K562 (cell line): ENCODE data around the gene ZC3H10. TPM values are rescaled to one million over a fixed set of nuclear protein-coding genes. Genes with fewer than 3 reads are reported as not detected.

ENCODE experiments used
- ATAC-seq: fragments of 200-7000 bp; cut with Tn5 transposase; 3 replicates; pipeline ENCODE4 v1.9.1; 2020; ENCODE audit warnings: moderate library complexity
- BruUV-seq: library from RNA; stranded (reverse); fragments of 400-500 nt; replicated peaks from 2 replicates; lab custom pipeline; 2021; lab: Mats Ljungman, UMichigan
- CTCF ChIA-PET: fragments of 300-600 bp; formaldehyde crosslinking; extraction: SDS; loops from one replicate; lab custom pipeline; 2021; ENCODE audit warnings: low intra/inter-chr PET ratio; lab: Yijun Ruan, JAX
- POLR2A ChIA-PET: fragments of 300-600, 350-650 bp; sonication (Branson Sonifier 250); formaldehyde crosslinking; extraction: SDS; loops from one replicate; lab custom pipeline; 2021; ENCODE audit warnings: antibody characterized with exemption, inconsistent platforms; lab: Yijun Ruan, JAX
- DNase-seq, 4 experiments: peaks; one replicate each; pipeline versions ENCODE4 v3.0.0 to v3.0.0-alpha.2; 2011 to 2018; ENCODE audit warnings: low spot score in 3 of 4, mixed read lengths in 3 of 4; ENCODE audit errors: extremely low read depth in 1 of 4
- FAIRE-seq: peaks from 2 replicates; lab custom pipeline; 2011; peaks lifted over from hg19 to GRCh38; lab: Jason Lieb, UNC
- H2AFZ ChIP-seq: 2 replicates; pipeline ENCODE4 v1.6.0; 2011; ENCODE audit warnings: low read depth, low read length, control low read depth, inconsistent platforms
- H3K27ac ChIP-seq: fragments of 200-600 bp; 3 replicates; pipeline ENCODE4 v1.8.0; 2011; ENCODE audit warnings: low read depth, mild to moderate bottlenecking, control low read depth, inconsistent platforms, low read length, moderate library complexity, mixed read lengths; ENCODE audit errors: extremely low read depth
- H3K27me3 ChIP-seq, 2 experiments: fragments of 300-600 bp in 1 of 2; 2 replicates in 1 of 2; 3 replicates in 1 of 2; pipeline versions ENCODE4 v1.6.0 to v1.8.0; 2011; ENCODE audit warnings: inconsistent platforms in 2 of 2, low read length in 2 of 2, mild to moderate bottlenecking in 1 of 2, mixed read lengths in 1 of 2, moderate library complexity in 1 of 2; ENCODE audit not compliant: control insufficient read depth in 2 of 2, insufficient read depth in 2 of 2
- H3K36me3 ChIP-seq: fragments of 300-600 bp; 3 replicates; pipeline ENCODE4 v1.8.0; 2011; ENCODE audit warnings: mild to moderate bottlenecking, low read length, inconsistent platforms; ENCODE audit not compliant: control insufficient read depth, insufficient read depth
- H3K4me1 ChIP-seq, 2 experiments: fragments of 200-600 bp in 1 of 2; replicated peaks in 1 of 2; 2 replicates in 1 of 2; 3 replicates in 1 of 2; pipeline versions ENCODE4 v1.5.1 to v1.8.0; 2011; ENCODE audit warnings: inconsistent platforms in 2 of 2, low read length in 2 of 2, mild to moderate bottlenecking in 1 of 2, mixed read lengths in 1 of 2, moderate library complexity in 1 of 2; ENCODE audit not compliant: control insufficient read depth in 2 of 2, insufficient read depth in 2 of 2
- H3K4me2 ChIP-seq: 2 replicates; pipeline ENCODE4 v1.6.1; 2011; ENCODE audit warnings: low read length, control low read depth, inconsistent platforms, mixed read lengths; ENCODE audit not compliant: insufficient read depth
- H3K4me3 ChIP-seq: fragments of 200-600 bp; sonication (generic), shearing (Covaris generic); 2 replicates; pipeline ENCODE4 v1.5.1; 2016; ENCODE audit warnings: control low read depth, inconsistent platforms
- H3K79me2 ChIP-seq: fragments of 200-600 bp; 3 replicates; pipeline ENCODE4 v1.8.0; 2011; ENCODE audit warnings: low read length, inconsistent platforms; ENCODE audit not compliant: control insufficient read depth, insufficient read depth
- H3K9ac ChIP-seq, 2 experiments: 2 replicates each; pipeline versions ENCODE4 v1.6.0 to v1.6.1; 2011; ENCODE audit warnings: low read depth in 2 of 2, low read length in 2 of 2, control low read depth in 1 of 2, inconsistent platforms in 1 of 2, mild to moderate bottlenecking in 1 of 2, mixed read lengths in 1 of 2; ENCODE audit not compliant: insufficient read depth in 1 of 2
- H3K9me1 ChIP-seq: one replicate; pipeline ENCODE4 v1.6.0; 2011; ENCODE audit warnings: inconsistent platforms, mild to moderate bottlenecking, low read length, moderate library complexity; ENCODE audit not compliant: control insufficient read depth, insufficient read depth
- H3K9me3 ChIP-seq: replicated peaks from 2 replicates; pipeline ENCODE4 v1.5.1; 2011; ENCODE audit warnings: low read depth, low read length, inconsistent platforms; ENCODE audit not compliant: control insufficient read depth, insufficient read depth
- H4K20me1 ChIP-seq: replicated peaks from 2 replicates; pipeline ENCODE4 v1.6.1; 2011; ENCODE audit warnings: low read length, inconsistent platforms, mixed read lengths; ENCODE audit not compliant: control insufficient read depth, insufficient read depth
- ARID1B ChIP-seq: fragments of 450-650 bp; IDR thresholded peaks from 2 replicates; pipeline ENCODE4 v1.6.1; 2016; ENCODE audit warnings: antibody characterized with exemption, mild to moderate bottlenecking, inconsistent platforms
- ATF3 ChIP-seq, 2 experiments: fragments of 450-650 bp in 1 of 2; sonication (generic) in 1 of 2; formaldehyde crosslinking in 1 of 2; IDR thresholded peaks in 1 of 2; conservative IDR thresholded peaks in 1 of 2; 2 replicates each; pipeline versions ENCODE4 v1.6.1 to v1.8.1; 2016 to 2023; ENCODE audit warnings: mild to moderate bottlenecking in 2 of 2, moderate library complexity in 2 of 2, inconsistent platforms in 1 of 2, missing genetic modification reagents in 1 of 2
- ESRRB ChIP-seq: fragments of 250-450 bp; sonication (Bioruptor Pico); IDR thresholded peaks from 2 replicates; pipeline ENCODE4 v1.5.0; 2020; ENCODE audit warnings: mild to moderate bottlenecking, moderate library complexity, borderline replicate concordance
- FOSL1 ChIP-seq: fragments of 200-800 bp; sonication (Bioruptor generic); conservative IDR thresholded peaks from 2 replicates; pipeline ENCODE4 v1.6.1; 2016; ENCODE audit warnings: missing genetic modification characterization, missing compliant biosample characterization
- HDAC2 ChIP-seq: fragments of 450-650 bp; IDR thresholded peaks from 2 replicates; pipeline ENCODE4 v1.6.1; 2016; ENCODE audit warnings: mild to moderate bottlenecking
- HIVEP1 ChIP-seq: fragments of 250-450 bp; sonication (Bioruptor Pico); IDR thresholded peaks from 2 replicates; pipeline ENCODE4 v1.4.0; 2020; ENCODE audit warnings: mild to moderate bottlenecking
- HNRNPH1 ChIP-seq: fragments of 200-400 bp; formaldehyde crosslinking; optimal IDR thresholded peaks from 2 replicates; pipeline ENCODE3; 2017; ENCODE audit warnings: low read depth, mild to moderate bottlenecking, low read length, moderate library complexity
- HNRNPLL ChIP-seq: fragments of 200-400 bp; formaldehyde crosslinking; IDR thresholded peaks from 2 replicates; pipeline ENCODE4 v1.6.1; 2017; ENCODE audit warnings: low read length, low read depth, mild to moderate bottlenecking; ENCODE audit not compliant: poor library complexity, severe bottlenecking
- MAFG ChIP-seq: fragments of 450-650 bp; conservative IDR thresholded peaks from 2 replicates; pipeline ENCODE4 v1.6.1; 2016; ENCODE audit warnings: missing genetic modification characterization, missing compliant biosample characterization
- NFIC ChIP-seq: fragments of 450-650 bp; IDR thresholded peaks from 2 replicates; pipeline ENCODE4 v1.6.1; 2017; ENCODE audit warnings: mild to moderate bottlenecking, inconsistent platforms
- POLR2A ChIP-seq: fragments of 450-650 bp; conservative IDR thresholded peaks from 2 replicates; pipeline ENCODE4 v1.6.1; 2016
- PTTG1 ChIP-seq: fragments of 450-650 bp; IDR thresholded peaks from 2 replicates; pipeline ENCODE4 v1.6.1; 2016; ENCODE audit warnings: low read depth, mild to moderate bottlenecking, missing genetic modification characterization, missing compliant biosample characterization
- RAD21 ChIP-seq, 2 experiments: fragments of 250-450 bp in 1 of 2; fragments of 450-650 bp in 1 of 2; sonication (Bioruptor Pico) in 1 of 2; formaldehyde crosslinking in 1 of 2; IDR thresholded peaks in 1 of 2; conservative IDR thresholded peaks in 1 of 2; 2 replicates each; pipeline versions ENCODE4 v1.4.0 to v1.8.0; 2020 to 2022; ENCODE audit warnings: mild to moderate bottlenecking in 2 of 2, moderate library complexity in 1 of 2
- SMAD1 ChIP-seq: fragments of 150-350 bp; IDR thresholded peaks from 2 replicates; pipeline ENCODE4 v1.6.1; 2014; ENCODE audit warnings: low read length, low read depth; ENCODE audit not compliant: partially characterized antibody
- SUPT5H ChIP-seq: fragments of 450-650 bp; IDR thresholded peaks from 2 replicates; pipeline ENCODE4 v1.6.1; 2016
- TCF3 ChIP-seq: sonication (generic); formaldehyde crosslinking; IDR thresholded peaks from 2 replicates; pipeline ENCODE4 v1.4.0; 2020; ENCODE audit warnings: mild to moderate bottlenecking, missing genetic modification reagents
- TRIM24 ChIP-seq, 2 experiments: fragments of 450-650 bp; IDR thresholded peaks; 2 replicates each; pipeline ENCODE4 v1.6.1; 2016
- U2AF2 ChIP-seq: fragments of 200-400 bp; formaldehyde crosslinking; optimal IDR thresholded peaks from 2 replicates; pipeline ENCODE3; 2017; ENCODE audit warnings: low read depth, mild to moderate bottlenecking, low read length
- WGBS: fragments of 100-300 bp; shearing (Covaris generic); methylation state at CpG from one replicate; pipeline ENCODE4 v1.1.6; 2016; ENCODE audit warnings: low coverage, mixed read lengths; ENCODE audit not compliant: insufficient coverage; ENCODE audit errors: missing lambda C conversion rate; 5-methylcytosine and 5-hydroxymethylcytosine counted together
- in situ Hi-C: fragments of 300-500 bp; cut with MboI; formaldehyde crosslinking; loops from 4 replicates; pipeline ENCODE4 v1.15.0; 2018; ENCODE audit warnings: inconsistent platforms, mixed read lengths
- intact Hi-C: fragments of 100-400 bp; cut with micrococcal nuclease; formaldehyde crosslinking; loops from 2 replicates; pipeline ENCODE4 v1.14.2; 2022
- polyA plus RNA-seq, 8 experiments: library from polyadenylated mRNA; depleted of rRNA in 4 of 8; stranded (reverse) in 5 of 8; unstranded in 3 of 8; fragments of >200 nt; fragmentation: Nextera tagmentation in 2 of 8; fragmentation: Illumina TruSeq in 1 of 8; extraction: Ambion mirVana in 2 of 8; extraction: Trizol in 1 of 8; gene quantifications; 2 replicates each; pipeline versions ENCODE4 v1.2.1 to v1.2.3, GENCODE V29; 2011 to 2014; ENCODE audit warnings: inconsistent platforms in 1 of 8, missing spikeins in 1 of 8
- total RNA-seq, 7 experiments: library from RNA; depleted of rRNA in 6 of 7; stranded (reverse); fragments of >200 nt in 6 of 7; fragmentation: Illumina TruSeq in 2 of 7; extraction: Trizol in 2 of 7; gene quantifications; 2 replicates each; pipeline versions ENCODE4 v1.2.1 to v1.2.3, GENCODE V29; 2011 to 2021; ENCODE audit warnings: low replicate concordance in 1 of 7
- TF ChIP-seq, protein P1 (sequence below): fragments of 250-450 bp; sonication (Bioruptor Pico); IDR thresholded peaks from 2 replicates; pipeline ENCODE4 v1.8.0; 2022; ENCODE audit warnings: inconsistent platforms

The ZC3H10 gene
- total and polyA plus RNA-seq, 9 of the 15 experiments (the other 6 are each of a cell fraction or from before 2014, with no cell fraction given): 0.31 to 4.1 (median 1.6) TPM

DNA sequence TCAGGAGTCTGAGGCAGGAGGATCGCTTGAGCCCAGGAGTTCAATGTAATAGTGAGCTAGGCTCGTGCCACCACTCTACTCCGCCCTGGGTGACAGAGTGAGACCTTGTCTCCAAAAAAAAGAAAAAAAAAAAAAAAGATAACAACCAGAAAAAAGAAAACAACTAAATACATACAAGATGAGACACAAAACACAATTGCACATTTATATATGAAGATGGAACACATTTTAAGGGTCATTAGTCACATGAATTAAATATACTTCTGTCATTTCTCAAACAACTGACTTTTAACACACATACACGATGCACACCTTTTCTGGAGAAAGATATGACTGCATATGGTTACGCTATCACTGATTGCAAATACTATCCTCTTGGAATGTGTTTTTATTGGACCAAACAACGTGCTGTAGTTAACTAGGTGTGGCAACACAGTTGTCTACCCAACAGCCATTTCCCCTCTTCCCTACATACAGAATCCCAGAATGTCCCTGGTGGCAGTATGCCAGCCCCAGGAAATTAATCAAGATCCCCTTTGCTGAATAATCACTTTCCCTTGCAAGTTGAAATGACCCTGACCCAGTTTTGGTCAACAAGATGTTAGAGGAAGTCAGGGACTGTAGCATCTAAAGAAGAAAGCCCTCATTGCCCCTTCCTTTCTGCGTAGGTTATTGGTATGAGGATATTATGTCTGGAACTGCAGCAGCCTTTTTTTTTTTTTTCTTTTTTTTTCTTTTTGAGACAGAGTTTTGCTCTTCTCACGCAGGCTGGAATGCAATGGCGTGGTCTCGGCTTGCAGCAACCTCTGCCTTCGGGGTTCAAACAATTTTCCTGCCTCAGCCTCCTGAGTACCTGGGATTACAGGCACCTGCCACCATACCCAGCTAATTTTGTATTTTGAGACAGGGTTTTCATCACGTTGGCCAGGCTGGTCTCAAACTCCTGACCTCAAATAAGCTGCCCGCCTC, 28.7 kb downstream of the ZC3H10 start (continued):
- TF ChIP-seq HDAC2 (no peak), PTTG1 (no peak), SUPT5H (peak; percentile 64), TCF3 (no peak), HIVEP1 (CRISPR knock-in tag) (no peak), MAFG (tag) (0 out of 2 replicates have a peak, but pooled peaks have one; percentile 20), ESRRB (CRISPR knock-in tag) (no peak)
- TF ChIP-seq, protein P1, sequence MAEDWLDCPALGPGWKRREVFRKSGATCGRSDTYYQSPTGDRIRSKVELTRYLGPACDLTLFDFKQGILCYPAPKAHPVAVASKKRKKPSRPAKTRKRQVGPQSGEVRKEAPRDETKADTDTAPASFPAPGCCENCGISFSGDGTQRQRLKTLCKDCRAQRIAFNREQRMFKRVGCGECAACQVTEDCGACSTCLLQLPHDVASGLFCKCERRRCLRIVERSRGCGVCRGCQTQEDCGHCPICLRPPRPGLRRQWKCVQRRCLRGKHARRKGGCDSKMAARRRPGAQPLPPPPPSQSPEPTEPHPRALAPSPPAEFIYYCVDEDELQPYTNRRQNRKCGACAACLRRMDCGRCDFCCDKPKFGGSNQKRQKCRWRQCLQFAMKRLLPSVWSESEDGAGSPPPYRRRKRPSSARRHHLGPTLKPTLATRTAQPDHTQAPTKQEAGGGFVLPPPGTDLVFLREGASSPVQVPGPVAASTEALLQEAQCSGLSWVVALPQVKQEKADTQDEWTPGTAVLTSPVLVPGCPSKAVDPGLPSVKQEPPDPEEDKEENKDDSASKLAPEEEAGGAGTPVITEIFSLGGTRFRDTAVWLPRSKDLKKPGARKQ (CRISPR knock-in tag): no peak

- BruUV-seq: no TSS peak
- H3K27ac ChIP-seq: no peak overlapping the region
- no peak for DNase-seq
- H3K4me1 ChIP-seq: peaks cover 31 to 33% of the 10 kb centered on the region in 2 experiments; a peak in 4 of 5 replicates
- ChIA-PET POLR2A (interaction anchor here (0.6 to 2.3 kb wide), 8 partner anchors 9 to 24 kb away, joined by 3 to 14 read pairs (median 4); partner anchors contain the start of genes ESYT1 and MYL6), CTCF (no interaction called here)
- no peak for ATAC-seq
- H3K9me1 ChIP-seq: no peaks in the 10 kb centered on the region
- 0 out of 2 replicates have a peak, but pooled peaks cover 3% of the 10 kb centered on the region for H4K20me1 ChIP-seq
- in situ Hi-C loops (no loop called here), intact Hi-C loops (no loop called here)
- H3K4me2 ChIP-seq: no peak overlapping the region
- no peak overlapping the region for H2AFZ ChIP-seq
- no peaks in the 10 kb centered on the region for H3K27me3 ChIP-seq
- peaks cover 18% of the 10 kb centered on the region; the same call in 2 of the 3 replicates for H3K36me3 ChIP-seq
- H3K9me3 ChIP-seq: no peaks in the 10 kb centered on the region
- FAIRE-seq: no peak
- H3K79me2 ChIP-seq: peaks cover 24% of the 10 kb centered on the region
- no peak overlapping the region for H3K4me3 ChIP-seq
- WGBS: 61% methylated on average over 3 of the region's 3 CpGs
- H3K9ac ChIP-seq: no peak overlapping the region
- TF ChIP-seq SMAD1 (peak; percentile 99), TRIM24 (IDR thresholded peaks at IDR 0.05) (peak in 1 of 2 experiments; percentile 60; a peak in 1 of 4 replicates), HNRNPLL (no peak), NFIC (peak; percentile 100), HNRNPH1 (no peak), ARID1B (0 out of 2 replicates have a peak, but pooled peaks have one; percentile 29), ATF3 (IDR thresholded peaks at IDR 0.05) (peak; percentile 61), ATF3 (CRISPR knock-in tag; conservative IDR thresholded peaks at IDR 0.05) (no peak), RAD21 (CRISPR knock-in tag; conservative IDR thresholded peaks at IDR 0.05 in 1 of 2, IDR thresholded peaks at IDR 0.05 in 1 of 2) (peak in 1 of 2 experiments; percentile 64; a peak in 2 of 4 replicates), FOSL1 (tag) (peak; percentile 49; the same call in 1 of the 2 replicates), U2AF2 (no peak), POLR2A (no peak)
Measured at GRCh38 chr12:56150563-56150962, 32.5 kb downstream of the ZC3H10 start.
